ENCODE results near the gene BBS9.
"Not testable (repeated sequence)": the region's sequence is repeated elsewhere in the genome, so short reads cannot be mapped to it uniquely, and the experiment has no call there.

The BBS9 gene

DNA sequence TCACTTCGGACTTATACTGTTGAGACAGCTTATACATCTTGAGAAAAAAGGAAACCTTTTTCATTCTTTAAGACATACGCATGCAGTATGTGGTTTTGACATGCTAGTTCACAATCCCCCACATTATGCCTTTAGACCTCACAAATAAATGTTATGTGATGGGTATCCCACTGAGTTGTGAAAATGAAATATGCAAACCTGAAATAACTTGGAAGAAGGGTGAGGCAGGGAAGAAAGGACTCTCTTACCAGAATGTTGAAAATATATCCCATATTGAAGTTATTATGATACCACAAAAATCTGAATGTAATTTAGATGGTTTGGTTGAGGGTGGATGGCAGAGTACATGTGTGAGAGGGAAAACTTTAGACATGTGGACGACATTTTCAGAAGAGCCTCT, 379.8 kb downstream of the BBS9 start:
- DNase-seq: no peak

DNA sequence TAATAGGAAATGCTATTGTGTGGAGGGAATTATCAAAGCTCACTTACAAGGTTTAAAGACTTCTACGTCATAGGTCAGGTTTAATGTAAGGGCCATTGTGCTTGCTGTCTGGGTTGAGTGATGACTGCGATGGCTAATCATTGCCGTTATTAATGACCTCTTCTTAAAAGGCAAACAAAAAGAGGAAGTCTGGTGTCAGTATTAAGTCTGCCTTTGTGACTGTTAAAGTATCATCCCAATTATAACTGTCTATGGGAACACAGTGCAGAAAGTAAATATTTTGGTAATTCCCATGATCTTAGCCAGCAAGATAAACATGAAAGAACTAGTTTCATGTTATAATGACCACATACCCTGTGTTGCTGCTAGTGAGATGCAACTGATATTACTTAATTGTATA, 382.4 kb downstream of the BBS9 start:
- DNase-seq: no peak

DNA sequence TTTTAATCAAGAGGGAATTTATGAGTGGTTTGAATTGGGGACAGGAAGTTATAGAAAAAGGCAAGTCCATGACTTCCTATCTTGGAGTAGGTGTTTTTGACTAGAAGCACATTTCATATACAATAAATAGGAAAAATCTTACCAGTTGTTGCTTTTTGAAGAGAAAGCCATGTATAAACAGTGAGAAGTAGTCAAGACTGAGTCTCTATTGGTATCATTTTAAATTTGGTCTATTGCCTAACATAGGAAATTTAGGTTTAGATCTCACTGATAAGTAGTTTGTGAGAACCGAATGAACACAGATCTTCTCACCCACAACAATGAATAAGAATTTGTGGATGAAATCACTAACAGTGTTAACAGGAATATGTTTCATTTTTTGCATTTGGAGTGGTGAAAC, 387.2 kb downstream of the BBS9 start:
- no peak for DNase-seq

DNA sequence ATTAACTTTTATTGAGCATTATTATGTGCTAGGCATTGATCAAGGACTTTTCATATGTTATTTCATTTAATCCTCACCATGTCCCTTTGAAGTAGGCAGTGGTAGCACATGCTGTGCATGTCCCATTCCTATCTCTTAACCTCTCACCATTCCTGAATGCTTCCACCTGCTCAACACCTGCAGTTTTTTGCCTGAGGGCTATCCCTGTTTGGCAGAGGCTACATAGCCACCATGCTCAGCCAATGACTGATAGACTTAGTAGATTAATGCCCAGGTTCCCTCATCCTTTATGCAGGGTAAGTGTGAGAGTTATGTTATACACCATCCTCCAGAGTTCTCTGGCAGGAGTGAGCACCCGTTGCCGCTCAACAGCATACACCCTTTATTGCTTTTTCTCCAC, 387.8 kb downstream of the BBS9 start:
- no peak for DNase-seq

DNA sequence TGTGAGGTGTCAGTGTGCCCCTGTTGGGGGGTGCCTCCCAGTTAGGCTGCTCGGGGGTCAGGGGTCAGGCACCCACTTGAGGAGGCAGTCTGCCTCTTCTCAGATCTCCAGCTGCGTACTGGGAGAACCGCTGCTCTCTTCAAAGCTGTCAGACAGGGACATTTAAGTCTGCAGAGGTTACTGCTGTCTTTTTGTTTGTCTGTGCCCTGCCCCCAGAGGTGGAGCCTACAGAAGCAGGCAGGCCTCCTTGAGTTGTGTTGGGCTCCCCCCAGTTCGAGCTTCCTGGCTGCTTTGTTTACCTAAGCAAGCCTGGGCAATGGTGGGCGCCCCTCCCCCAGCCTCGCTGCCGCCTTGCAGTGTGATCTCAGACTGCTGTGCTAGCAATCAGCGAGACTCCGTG, 397.6 kb downstream of the BBS9 start:
- DNase-seq: not testable (repeated sequence)

DNA sequence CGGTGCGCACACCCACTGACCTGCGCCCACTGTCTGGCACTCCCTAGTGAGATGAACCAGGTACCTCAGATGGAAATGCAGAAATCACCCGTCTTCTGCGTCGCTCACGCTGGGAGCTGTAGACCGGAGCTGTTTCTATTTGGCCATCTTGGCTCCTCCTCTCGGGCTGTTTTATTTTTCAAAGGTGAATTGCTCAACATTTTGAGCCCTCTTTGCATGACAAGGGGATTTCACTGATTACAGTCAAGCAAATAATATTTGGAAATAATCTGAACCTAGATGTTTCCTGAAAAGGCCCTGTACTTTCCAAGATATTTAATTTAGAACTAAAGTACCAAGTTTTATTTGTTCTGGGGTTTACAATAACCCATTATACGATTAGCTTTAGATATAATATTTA, 398.2 kb downstream of the BBS9 start:
- DNase-seq: not testable (repeated sequence)

DNA sequence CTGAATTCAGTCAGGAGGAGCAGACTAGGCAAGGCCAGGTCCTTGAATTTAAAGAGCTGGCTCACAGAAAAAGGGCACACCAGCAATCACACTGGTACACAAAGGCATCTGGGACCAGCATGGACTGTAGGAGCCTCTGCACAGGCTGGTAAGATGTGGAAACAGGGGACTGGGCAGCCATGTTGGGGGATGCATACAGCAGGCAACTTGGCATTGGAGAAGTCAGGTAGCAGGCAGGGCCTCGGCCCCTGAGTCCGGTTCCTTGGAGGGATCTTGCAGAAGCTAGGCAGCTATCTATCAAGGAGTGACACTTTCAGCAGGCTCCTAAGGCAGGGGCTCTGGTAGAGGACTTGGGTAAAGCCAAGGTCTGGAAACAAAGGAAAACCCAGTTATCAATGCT, 399.7 kb downstream of the BBS9 start:
- no peak for DNase-seq

DNA sequence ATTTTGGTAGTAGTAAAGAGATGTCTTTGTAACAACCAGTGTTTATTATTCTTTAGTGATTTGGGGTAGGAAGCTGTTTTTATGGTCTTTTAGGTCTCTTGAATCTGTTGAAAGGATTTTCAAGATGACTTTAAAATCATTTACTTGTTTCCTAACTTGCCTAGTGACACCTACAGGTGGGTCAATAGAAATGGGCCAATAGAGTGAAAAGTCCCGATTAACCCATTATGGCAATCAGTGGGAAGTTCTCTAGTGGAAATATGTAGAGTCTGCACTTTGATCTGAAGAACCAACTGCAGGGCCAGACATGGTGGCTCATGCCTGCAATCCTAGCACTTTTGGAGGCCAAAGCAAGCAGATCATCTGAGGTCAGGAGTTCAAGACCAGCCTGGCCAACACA, 401.3 kb downstream of the BBS9 start:
- no peak for DNase-seq

DNA sequence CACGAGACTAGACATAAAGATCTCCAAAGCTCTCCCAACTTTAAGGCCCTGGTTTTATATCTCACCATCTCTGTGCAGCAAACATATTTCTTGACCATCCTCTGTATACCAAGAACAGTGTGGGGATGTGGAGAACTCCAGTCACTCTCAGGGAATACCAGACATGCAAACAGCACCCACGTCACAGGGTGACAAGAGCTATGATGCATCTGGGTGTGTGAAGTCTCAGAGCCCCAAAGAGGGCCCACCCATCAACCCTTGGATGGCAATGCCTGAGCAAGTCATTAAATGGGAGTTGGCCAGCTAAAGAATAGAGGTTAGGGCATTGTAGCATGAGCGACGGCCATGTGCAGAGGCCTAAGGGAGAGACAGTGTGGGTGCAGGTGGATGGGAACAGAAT, 402.5 kb downstream of the BBS9 start:
- DNase-seq: no peak

DNA sequence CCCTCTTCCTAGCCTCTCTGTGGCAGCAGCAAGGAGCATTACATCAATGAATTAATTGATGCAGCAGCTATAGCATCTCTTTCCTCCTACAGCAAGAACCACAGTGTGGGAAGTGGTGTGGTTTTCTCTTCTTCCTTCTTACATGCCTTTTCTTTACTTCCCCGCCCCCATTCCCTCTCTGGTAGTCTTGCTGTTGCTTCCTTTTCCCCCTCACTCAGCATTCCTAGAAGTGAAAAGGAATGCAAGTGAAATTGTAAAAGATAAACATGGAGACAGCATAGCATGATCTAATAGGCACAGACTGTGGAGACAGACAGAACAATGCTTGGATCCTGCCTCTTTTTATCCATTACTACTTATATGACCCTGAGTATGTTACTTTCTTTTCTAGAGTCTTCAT, 405.5 kb downstream of the BBS9 start:
- DNase-seq: no peak

DNA sequence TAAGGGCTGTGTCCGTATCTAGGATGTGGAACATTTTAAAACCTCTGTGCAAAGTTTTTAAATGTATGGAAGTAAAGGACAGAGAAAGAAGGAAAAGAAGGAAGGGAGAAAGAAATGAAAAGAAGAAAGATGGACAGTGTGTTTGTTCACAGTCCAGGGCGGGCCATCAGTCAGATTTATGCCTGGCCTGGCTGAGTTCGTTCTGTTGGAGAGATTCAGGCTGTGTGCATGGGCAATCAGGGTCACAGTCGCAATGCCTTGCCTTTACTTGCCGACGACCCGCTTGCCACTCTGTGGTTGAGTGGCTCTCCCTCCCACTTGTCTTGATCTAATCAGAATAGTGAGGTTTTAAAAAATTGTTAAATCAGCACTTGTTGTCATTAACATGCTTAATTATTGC, 406.6 kb downstream of the BBS9 start:
- no peak for DNase-seq

DNA sequence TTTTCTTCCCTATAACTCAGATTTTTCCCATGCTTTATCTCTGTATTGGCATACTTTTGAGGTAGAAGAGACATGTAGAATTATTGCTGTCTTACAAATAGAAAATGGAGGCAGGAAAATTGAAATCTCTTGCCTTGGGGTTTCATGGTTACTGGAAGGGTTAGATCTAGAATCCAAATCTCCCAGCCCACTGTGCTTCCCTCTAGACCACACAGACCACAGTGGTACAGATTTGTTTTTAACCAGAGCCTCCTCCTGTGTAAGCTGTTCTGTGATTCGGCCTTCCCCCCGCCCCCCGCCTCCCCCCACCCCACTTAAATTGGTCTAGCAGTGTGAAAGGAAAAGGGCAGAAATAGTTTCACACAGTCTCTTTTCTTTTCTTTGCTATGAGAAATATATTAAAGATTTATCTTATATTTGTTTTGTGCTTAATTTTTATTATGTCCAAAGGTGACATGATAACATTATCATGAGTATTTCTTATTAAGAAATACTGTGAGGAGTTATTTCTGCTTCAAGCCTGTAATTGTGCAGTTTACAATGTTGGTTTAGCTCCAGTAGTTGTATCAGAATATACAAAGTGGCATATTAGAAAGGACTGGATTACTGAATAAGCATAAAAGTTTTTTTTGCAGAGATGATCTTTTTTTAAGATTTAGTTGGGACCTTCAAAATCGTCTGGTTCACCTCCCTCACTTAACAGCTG, 407.2 kb downstream of the BBS9 start:
- no peak for DNase-seq

DNA sequence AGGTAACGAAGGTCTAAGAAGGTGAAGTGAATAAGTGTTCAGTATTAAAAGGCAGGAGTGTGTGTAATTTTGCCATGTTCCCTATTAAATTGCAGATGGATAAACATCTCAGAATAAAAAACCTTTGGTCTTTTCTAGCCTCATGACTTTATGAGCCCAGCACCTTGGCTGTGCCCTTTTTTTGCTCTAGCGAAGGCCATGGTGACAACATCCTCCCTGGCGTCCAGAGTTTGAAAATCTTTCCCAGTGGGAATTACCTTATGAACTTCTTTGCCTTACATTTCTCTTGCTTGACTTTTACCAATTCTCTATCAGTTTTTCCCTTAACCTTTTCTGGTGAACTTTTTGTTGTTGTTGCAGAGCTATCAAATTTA, 407.7 kb downstream of the BBS9 start:
- DNase-seq: no peak

DNA sequence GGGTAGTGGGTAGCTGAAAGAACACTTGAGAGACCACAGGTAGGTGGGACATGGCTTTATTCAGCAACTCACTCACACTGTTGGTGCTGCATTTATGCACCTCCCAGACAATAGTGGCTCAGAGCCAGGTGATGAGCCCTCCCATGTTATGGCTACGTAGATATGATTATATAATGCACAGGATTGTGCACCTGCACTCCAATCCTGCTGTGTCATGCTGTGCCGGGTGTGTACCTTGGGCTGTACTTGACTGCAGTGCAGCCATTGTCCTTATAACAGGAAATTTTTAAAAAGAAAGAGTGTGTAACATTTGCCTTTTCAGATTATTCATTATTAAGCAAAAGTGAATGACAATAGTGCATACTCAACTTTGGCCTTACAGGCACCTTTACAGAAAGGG, 409.8 kb downstream of the BBS9 start:
- no peak for DNase-seq

DNA sequence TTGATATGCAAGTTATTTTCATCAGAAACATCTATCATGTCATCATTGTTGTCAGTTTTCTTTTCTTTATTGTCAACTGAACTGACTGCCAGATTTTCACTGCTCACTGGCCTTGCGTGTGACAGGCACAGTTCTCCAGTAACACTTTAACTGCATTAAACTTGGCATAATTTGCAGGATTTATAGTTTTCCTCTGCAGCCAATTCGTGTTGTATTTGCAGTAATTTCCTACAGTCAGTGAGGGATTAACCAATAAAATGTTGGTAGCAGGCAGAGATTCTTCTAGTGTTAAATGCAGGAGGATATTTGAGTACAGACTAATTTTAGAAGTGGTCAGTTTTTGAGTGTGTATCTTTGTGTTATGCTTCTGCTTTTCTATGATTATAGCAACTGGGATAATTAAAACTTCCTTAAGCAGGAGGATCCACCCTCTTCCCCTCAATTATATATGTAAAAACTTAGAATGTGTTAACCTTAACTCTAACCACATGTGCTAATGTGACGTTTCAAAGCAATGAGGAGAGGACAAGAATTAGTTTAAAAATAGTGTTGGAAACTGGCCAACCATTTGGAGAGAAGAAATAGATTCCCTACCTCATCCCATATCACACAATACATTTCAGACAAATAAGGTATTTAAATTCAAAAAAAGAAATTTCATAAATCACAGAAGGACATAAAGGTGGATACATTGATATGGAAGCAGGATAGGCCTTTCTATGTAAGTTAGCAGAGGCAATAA, 410.5 kb downstream of the BBS9 start:
- DNase-seq: no peak

DNA sequence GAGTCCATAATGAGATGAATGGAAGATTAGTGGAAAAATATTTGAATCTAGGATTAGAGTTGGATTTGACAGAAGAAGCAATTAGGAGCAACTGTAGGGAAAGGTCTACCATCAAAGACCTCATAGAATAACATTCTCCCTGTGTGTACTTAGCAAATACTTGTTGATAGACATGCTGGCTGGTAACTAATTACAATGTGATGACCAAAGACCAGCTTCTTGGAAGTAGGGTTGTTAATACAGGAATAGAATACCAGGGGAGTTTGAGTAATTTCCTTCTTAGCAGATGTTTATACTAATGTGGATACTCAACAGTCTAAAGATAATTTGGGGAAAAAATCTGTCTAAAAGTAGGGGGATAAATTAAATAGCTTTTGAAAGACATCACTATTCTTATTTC, 418.5 kb downstream of the BBS9 start:
- DNase-seq: no peak

DNA sequence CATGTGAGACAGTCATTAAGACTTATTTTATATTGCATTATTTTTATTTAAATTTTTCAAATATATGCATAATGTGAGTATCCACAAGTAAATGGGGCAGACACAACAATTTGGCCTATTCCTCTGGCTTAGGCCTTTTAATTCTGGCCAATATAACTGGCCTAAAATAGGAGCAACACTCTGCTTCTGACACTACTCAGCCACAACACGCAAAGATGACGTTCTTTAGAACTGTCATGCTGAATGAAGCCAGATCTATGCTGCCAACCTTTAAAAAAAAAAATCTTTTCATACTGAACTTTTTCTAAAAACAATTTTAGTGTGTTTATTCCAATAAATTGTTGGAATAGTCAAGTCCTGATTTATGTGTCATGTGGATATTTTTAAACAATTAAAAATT, 421.0 kb downstream of the BBS9 start:
- DNase-seq: no peak

DNA sequence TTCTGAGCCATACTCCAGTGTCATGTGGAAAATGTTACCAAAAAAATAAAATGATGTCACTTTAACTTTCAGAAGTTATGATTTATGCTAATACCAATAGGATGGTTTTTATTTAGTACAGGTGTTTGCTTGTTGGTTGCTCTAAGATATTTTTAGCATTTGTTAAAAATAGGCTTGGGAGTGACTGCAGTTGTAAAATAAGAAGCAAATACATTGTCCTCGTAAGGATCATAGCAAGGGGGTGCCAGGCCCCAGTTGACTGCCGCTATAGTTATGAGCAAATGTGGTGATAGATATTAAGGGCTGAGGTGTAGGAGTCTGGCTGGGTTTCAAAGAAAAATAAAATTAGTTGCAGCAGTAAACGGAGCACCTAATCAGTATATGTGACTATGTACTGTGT, 421.6 kb downstream of the BBS9 start:
- no peak for DNase-seq

DNA sequence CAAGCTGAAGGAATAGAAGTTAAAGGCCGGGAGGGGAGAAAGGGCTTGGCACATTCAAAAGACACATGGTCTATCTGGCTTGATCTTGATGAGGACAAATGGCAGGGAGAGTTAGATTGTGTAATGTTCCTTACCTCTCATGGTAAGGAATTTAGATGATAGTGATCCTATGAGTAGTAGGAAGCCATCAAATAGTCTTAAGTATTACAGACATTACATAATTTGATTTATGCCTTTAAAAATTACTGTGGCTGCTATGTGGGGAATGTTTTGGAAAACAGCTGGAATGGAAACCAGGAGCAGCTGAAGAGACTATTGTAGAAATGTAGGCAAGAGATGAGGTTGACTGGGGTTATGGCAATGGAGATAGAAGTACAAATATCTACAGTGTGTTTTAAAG, 424.7 kb downstream of the BBS9 start:
- DNase-seq: no peak

DNA sequence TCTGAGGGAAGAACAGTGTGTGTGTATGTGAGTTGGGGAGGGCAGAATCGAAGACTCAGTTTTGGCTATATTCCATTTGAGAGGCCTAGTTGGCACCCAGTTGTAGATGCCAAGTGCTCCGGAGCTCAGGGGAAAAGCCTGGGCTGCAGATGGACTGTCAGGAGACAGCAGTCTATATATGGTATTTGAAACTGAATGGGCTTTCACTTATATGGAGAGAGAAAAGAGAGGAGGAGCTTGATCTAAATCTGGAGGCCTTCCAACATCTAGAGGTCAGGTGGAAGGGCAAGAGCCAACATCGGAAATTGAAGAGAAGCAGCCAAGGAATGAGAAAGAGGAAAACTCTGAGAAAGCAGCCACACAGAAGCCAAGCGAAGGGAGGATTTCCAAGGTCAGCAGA, 425.2 kb downstream of the BBS9 start:
- DNase-seq: no peak

DNA sequence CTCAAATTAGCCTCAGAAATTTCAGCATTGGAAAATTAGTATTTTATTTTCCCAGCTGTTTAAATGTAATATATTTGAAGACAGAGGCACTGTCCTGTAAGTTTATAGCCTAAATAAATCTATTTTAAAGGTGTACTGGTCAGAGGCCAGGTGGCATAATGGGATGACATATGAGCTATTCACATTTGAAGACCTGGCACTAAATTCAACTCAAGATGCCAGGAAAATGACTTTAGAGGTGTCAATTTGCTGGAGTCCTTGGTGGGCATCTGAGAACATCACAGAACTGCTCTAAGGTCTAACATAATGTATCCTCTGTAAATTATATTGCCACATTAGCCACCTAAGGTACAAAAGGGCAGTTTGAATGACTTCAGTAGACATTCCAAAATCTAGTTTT, 427.1 kb downstream of the BBS9 start:
- no peak for DNase-seq

DNA sequence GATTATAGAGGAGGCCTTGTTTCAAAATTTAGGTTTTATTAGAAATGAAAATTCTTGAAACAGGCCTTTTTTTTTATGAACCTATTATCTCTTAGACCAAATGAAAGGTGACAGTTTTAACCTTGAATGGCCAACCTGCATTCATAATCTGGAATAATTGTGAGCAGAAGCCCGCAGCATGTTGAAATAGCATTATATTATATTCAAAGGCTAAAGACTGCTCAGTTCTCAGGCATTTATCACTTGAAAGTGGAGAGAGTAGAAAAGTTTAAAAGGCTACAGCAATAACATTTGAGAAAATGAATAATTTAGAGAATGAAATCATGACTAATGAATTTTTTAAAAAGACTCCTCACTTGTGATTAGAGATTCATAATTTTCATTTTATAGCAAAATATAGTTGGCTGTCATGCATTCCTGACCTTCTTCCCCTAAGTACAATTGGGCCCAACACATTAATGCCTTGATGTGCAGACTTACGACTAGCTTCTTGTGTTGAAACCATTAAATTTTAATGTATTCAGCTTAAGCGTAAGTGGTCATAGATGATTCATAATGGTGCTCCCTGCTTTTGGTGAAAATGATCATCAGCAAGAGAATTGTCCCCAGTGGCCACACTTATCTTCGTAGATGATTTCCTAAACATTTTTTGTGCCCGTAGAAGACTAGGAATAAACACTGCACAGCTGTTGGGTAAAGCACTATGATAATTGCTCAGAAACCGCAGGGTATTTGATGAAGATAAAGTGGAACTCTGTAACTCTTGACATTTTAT, 429.4 kb downstream of the BBS9 start:
- DNase-seq: no peak

DNA sequence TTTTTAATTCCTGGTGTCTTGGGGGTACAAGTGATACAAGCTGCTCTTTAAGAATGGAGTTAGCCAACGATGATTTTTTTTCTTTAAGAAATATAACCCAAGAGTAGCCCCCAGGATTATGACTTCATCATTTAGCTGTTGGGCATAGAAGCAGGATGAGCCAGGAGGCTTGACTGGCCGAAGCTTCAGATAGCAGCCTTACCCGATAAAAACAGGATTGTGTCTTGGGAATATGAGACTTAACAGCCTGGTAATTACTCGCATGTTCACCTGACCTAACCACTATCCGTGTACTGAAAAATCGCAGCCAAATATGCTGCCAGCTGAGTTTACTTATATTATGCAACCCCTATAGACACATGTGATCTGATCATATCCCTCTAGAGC, 430.0 kb downstream of the BBS9 start:
- no peak for DNase-seq

DNA sequence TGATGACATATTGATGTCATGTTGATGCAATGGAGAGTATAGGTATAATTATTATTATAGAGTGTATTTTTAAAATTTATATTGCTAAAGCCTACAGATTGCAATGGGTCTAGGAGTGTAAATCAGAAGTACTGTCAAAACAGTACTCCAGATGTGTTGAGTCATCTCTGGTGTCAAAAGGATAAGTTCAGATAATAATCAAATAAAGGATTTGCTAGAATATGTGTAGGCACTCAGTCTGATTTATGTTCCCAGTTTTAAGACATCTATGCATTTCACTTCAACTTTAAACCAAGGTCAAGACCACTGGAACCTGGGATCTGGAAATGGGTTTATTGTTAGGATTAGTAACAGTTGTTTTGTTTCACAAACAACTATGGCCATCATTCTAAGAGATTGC, 433.6 kb downstream of the BBS9 start:
- DNase-seq: no peak
